Caki2 (cell line): ENCODE data around the gene TBX18. TPM values are rescaled to one million over a fixed set of nuclear protein-coding genes. Genes with fewer than 3 reads are reported as not detected.

Experiments
- DNase-seq: peaks from one replicate; pipeline ENCODE4 v3.0.0-alpha.2; 2015; ENCODE audit warnings: low read depth
- in situ Hi-C: cut with HindIII; loops from 2 replicates; pipeline ENCODE4 v1.10.0; 2016; ENCODE audit warnings: low sequenced_read_pairs, low pct_unique_long_range_greater_than_20kb, mixed read lengths
- total RNA-seq: library from RNA; depleted of rRNA; stranded (reverse); fragments of >200 nt; shearing (Covaris generic); gene quantifications from 2 replicates; pipeline ENCODE4 v1.2.3, GENCODE V29; 2014; ENCODE audit warnings: low replicate concordance

The TBX18 gene
- total RNA-seq, 1 experiment from 2014 or later = not detected

DNA sequence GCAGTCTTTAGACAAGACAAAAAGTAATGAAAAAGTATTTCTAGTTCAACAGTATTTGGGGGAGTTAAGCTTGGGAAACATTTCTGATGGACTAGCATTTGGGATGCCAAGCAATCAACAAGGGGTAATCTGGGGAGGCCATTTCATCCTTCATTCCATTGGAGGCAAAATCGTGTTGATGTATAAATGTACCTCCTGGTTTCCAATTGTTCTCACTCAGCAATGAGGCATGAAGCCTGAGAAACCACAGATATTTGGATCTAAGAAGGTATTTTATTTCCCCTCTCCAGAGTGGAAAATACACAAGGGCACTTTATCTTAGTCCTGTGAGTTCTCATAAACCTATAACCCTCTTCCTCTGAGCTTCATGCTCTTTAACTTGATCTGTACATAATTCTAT lies 68.2 kb downstream of the TBX18 start:
- in situ Hi-C loops = no loop called here
- no peak for DNase-seq

DNA sequence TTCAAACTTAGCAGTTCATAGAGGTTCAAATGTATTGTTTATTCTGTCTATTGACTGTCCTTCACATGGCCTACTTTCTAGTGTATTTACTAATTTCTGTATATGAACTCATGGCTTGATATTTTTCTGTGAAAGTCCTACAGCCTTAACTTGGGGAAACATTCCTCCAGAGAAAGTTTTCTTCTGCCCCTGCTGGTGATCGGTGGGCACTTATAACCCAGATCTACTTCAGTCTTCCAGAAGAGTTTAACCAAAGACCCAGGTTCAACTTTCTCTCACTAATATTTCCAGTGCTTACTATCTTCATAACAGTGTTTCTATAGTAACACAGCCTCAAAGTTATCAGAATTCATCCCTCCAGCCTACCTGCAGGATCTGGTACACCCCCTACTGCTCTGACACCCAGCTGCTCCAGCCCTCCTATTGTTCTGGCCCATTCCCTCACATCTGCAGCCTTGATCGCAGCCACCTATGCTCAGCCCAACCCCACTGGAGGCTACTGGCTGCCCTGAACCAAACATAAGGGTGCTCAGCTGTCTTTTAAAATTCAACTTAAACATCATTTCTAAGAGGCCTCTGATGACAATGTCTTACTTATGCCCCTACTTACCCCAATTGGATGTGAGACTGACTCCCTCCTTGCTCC lies 72.3 kb downstream of the TBX18 start:
- in situ Hi-C loops = no loop called here
- DNase-seq = no peak

DNA sequence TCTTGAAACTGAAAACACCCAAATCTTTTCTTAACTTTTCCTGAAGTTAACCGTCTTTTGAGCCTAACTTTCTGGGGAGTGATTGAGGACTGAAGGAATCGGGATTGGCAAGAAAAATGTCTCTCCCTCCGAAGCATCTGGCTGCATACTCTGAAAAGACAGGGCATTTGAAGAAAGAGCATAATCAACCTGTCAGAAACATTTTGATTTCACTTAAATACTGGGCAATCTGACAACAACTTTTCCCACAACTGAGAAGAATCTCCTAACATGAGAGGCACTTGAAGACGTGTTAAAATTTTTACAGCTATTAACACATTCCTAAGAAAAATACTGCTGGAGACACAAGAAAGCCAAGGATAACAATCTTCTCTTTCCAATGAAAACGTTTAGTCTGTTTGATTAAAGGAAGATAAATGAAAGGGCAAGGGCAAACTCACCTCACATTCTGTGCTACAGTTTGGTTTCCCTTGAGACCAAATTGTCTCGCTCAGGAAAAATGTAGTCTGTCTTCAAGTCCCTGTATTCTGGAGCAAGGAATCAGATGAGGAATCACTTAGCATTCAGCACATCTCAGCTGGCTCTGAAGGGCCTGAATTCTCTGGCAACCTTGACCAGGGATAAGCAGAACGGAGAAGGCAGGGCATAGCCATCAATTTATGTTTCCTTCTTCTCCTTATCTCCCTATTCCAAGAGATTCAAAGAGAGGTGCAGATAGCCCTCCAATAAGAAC lies 76.1 kb downstream of the TBX18 start:
- peak; percentile 2 for DNase-seq
- in situ Hi-C loops = no loop called here

DNA sequence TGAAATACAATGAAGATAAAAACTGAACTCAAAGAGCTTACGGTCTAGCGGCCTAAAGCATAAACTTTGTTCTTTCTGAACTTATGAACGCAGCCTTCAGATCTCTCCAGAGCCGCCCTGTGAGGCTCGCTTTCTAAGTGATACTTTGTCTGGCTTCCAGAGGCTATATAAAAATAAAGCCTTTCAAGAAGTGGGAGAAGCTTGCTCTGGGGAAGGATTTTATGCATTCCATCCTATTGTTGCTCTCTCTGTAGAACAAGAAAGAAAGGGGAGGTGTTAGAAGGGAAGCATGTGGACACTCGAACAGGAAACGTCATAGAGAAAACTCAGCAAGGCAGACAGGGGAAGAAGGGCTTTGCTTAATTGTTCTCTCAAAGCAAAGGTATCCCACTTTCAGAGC lies 77.0 kb downstream of the TBX18 start:
- in situ Hi-C loops = no loop called here
- no peak for DNase-seq

DNA sequence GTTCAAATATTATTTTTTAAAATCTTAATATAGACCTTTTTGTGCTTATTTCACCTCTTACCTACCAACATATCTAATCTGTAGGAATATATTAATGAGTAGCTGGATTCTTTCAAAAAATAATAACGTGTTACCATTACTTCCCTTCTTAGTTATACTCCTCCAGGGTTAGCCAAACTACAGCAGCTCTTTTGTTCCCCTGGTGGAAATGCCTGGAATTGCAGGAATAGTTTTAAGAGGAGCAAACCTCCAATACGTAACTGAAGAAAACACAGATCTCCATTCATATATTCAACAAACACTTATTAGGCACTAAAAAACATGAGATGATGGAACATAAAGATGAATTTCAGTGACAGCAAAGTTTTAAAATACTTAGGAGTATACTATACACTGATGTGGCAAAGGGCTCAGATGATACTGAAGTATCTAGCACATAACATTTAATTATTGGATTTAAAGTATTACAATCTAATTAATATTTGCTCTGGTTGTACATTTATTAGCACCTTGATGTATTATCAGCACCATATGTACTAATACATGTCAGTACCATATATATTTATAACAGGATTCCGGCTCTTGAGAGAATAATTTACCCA lies 78.3 kb downstream of the TBX18 start:
- DNase-seq = no peak
- in situ Hi-C loops = no loop called here

DNA sequence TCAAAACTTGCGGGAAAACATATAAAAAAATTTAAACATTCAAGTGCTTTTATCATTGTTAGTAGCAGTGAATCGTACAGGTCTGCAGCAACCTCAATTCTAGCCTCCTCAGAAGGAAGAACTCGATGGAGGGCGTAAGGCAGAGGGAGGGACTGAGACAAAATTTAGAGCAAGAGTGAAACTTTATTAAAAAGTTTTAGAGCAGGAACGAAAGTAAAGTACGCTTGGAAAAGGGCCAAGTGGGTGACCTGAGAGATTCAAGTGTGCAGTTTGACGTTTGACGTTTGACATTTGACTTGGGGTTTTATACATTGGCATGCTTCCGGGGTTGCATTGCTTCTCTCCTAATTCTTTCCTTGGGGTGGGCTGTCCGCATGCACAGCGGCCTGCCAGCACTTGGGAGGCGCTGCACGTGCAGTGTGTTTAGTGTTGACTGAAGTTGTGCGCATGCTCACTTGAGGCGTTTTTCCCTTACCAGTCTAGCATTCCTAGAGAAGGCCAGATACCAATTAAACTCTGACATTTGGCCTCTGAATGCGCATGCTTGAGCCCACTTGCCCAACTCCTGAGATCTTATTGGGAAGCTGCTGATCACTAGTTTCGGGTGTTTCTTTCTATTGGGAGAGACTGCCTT lies 82.6 kb downstream of the TBX18 start:
- DNase-seq = no peak
- in situ Hi-C loops = no loop called here

DNA sequence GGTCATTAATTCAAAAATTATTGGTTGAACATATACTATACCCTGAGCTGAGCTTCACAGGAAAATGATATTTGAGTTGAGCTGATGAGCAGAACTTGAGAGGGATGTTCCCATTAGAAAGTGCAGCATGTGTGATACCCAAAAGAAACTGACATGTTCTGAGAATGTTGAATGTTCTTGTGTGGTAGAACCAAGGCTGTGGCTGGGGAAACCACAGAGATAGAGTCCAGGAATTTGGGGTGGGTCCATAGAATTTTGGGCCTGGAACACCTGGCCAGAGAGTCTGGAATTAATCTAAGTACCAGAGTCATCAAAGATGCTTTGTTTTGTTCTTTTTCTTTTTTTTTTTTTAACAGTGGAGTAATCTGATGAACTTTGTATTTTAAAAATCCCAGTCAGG lies 88.7 kb downstream of the TBX18 start:
- DNase-seq = no peak
- in situ Hi-C loops = no loop called here

DNA sequence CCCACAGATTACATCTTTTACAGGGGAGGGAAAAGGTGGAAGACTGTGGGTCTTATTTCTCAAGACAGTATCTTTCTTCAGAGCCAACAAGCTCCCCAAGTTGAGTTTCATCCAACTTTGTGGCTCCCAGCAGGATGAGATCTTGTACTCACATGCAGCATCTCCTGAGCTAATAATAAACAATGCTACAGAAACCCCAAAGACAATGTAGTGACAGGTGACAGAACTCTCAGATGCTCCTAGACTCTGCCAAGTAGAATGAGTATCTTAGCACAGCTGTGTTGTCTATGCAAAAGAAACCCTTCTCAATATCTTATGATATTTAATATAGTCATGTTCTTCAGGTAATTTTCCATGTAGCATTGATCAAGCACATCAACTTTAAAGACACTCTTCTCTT lies 90.0 kb downstream of the TBX18 start:
- in situ Hi-C loops = no loop called here
- no peak for DNase-seq

DNA sequence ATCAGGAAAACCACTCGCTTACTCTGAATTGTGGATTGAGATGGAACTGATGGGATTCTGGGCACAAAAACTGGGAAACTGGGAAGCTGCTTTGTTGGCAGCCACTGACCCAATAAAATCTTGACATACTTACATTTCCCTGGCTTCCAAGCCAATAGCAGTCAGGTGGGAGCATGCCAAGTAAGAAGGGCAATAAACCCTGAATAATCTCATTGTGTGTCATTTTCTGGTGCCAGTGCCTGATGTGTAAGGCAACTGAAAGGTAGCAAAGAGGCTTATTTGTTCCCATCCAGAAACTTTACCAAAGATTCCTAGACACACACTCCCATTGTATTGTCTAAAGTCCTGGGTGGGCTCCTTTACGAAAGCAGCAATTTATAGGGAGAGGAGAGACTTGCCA lies 93.2 kb downstream of the TBX18 start:
- in situ Hi-C loops = no loop called here
- DNase-seq = no peak

DNA sequence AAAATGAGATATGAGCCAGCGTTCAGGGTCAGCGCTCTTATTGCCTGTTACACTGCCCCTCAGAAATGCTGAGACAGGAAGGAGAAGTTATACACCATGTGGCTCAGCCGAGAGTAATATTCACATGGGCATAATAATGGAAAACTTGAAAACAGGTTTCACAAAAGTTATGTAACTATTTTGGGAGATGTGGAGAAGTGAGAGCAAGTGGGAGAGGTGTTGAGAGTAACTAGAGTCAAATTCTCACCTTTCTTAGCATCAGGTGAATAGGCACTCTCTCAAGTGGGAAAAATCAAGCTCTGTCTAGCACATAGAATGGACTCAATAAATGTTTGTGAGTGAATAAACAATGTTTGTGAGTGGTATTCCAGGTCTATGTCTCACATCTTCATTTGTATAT lies 94.5 kb downstream of the TBX18 start:
- in situ Hi-C loops = no loop called here
- DNase-seq = no peak

DNA sequence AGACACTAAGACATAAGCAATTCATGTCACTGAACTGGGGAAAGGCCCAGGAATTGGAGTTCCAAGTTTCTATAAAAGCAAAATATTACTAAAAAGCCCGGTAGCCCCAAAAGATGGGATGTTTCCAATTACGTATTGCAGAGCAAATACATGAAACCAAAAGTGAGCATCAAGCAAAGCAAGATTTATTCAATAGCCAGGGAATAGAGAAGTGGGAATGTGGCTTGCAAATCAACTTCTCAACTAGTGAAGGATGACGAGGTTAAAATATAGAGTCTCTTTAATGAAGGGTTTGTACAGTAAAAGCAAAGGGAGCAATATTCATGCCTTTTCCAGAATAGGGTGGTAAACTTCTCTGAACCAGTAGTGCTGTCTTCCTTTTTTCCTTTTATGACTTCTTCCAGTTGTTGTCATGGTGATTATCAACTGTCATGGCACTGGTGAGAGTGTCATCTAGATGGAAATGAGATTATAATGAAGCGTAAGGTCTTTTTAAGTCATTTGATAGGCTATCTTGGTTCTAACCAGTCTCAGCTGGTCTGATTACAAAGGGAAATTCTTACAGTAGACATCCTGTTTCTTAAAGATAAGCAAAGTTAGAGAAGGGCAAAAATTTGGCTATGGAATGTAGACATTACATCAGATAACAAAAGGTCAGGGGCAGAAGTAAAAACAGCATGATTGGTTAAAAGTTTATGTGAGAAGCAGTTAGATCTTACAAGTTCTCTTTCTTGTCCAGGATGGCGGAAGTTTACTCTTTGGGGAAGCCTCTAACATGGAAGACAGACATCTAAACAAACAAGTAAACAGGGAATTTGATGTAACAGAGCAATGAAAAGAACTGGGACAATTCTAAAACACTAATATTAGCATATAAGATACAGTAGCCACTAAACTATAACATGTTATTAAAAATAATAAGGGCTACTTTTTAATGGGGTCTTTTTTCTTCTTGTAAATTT lies 96.9 kb downstream of the TBX18 start:
- in situ Hi-C loops = no loop called here
- DNase-seq = no peak

DNA sequence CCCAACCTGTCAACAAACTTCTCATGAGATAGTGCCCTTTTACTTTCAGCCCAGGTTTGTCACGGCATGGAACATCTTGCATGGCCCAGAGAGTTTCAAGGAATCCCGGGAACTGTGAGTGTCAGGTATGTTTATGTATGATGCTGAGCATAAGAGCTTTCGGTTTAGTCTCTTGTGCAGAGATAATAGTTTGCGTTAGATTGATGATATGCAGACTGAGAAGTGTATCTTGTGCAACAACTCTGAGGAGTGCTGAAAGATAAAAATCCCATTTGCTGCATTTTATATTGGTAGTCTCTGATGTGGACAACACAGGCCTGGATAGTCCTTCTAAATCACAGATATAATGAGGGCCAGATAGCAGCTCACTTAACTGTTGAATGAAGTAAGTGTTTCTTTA lies 99.0 kb downstream of the TBX18 start:
- in situ Hi-C loops = no loop called here

DNA sequence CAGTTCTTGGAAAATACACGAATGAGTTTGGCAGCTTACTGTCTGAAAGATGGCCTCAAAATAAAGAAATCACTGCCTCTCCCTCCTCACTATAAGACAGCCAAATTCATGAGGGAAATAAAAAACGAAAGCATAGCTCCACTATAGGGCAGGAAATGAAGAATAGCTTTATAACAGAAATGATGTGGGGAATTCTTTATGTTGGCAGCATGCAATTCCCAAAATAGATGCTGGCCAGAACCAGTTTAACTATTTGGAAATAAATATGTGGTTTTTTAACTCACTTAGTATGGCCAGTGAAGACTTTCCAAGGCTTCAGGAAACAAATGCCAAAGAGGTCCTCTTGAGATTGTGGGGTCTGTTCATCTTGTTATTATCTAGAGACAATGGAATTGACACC lies 100.5 kb downstream of the TBX18 start:
- in situ Hi-C loops = no loop called here
- DNase-seq = no peak

More for the DNA sequence above, 99.0 kb downstream of the TBX18 start:
- no peak for DNase-seq

DNA sequence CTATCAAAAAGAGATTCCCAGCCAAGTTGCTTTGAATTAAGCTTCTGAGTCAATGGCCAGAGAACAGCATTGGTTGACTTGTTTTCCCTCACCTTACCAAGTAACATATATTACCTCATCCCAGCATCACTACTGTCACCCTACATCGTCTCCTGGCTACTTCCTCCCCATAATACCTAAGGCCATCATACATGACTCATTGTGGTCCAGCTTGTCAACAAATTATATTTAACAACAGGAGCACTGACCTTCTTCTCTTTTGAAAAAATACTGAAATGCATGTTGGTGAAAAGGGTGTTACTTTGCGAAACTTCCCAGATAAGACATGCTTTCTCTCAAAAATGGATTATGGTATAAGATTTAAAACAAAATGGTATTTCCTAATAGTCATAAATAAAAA lies 106.9 kb downstream of the TBX18 start:
- in situ Hi-C loops = no loop called here
- DNase-seq = no peak

DNA sequence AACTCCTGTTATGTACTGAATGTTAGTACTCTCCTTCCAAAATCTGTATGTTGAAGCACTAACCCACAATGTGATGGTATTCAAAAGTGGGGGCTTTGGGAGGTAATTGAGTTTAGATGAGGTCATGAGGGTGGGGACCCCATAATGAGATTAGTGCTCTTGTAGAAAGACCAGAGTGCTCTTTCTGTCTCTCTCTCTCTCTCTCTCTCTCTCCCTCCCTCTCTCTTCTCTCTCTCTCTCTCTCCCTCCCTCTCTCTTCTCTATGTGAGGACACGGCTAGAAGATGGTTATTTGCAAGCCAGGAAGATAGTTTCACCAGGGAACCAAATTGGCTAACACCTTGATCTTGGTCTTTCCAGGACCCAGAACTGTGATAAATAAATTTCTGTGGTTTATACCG lies 107.4 kb downstream of the TBX18 start:
- no peak for DNase-seq
- in situ Hi-C loops = no loop called here

DNA sequence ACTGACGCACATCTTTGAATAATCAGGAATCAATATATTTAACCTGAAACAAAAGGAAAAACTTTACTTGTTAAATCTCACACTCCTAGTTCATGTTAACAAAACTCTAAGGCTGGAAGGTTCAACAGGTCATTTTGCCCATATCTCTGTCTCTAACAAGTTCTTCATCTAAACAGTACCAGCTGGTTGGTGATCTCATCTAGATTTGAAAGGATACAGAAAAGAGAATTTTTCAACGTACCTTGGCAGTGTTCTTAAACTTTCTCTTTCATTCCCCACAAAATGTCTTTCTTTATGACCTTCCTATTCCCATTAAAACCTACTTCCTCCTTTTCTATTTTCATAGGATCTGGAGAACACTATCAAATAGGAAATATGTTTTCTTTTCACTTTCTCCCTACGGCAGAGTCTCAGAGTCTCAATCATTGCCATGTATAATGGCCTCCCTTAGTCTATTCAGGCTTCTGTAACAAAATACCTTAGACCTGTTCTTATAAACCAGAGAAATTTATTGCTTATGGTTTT lies 111.3 kb downstream of the TBX18 start:
- in situ Hi-C loops = no loop called here
- DNase-seq = no peak

DNA sequence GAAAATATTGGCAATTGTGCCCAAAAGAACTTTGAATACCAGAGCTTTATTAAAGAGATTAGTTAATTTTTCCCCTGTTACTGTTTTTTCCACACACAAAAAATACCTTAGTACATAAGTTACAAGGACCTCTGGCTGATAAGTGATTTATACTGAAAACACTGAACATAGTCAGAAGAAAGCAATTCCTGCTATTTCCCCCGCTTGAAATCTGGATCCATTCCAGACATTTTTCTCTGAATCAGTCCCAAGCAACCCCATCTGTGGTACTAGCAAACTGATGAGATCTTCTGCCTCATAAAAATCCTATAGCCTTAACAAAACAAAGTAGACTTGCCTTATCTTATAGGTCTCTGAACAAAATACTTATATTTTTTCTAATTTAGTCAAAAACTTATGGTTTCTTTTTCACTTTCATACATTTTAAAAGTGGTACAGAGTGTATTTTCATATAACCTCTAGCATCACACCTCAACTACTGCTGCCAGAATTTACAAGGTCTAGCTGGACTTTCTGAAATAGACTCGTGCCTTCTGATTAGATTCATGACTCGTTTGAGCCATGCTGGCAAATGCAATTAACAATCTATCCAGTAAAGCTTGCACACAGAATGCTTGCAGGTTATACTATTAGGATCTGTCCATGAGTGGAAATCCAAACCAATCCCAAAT lies 111.9 kb downstream of the TBX18 start:
- peak; percentile 36 for DNase-seq
- in situ Hi-C loops = no loop called here

DNA sequence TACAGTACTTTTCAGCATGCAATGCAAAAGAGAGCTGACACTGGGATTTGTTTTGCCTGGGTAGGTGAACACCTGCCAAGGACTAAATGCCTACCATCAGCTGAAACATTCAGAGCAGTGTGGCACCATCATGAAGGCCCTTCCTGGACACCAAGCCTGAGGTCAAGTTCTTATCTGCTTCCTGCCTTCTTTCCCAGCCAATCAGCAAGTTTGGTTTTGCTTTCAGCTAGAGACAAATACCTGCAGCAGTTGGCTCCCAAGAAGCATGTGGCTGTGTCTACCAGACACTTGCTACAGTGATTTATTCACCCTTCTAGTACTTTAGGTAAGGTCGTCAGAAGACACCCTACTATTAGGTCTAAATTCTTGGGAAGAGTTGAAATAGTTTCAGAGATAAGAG lies 112.8 kb downstream of the TBX18 start:
- in situ Hi-C loops = no loop called here
- DNase-seq = no peak
